GM12872 (cell line): Measurements from ENCODE around the gene SPOPL.

Experiments
- CTCF ChIP-seq: IDR thresholded peaks from 3 replicates; pipeline ENCODE4 v1.5.1; 2011; ENCODE audit warnings: low read depth, mild to moderate bottlenecking, low read length, moderate library complexity; ENCODE audit not compliant: insufficient read depth

Gene SPOPL

DNA sequence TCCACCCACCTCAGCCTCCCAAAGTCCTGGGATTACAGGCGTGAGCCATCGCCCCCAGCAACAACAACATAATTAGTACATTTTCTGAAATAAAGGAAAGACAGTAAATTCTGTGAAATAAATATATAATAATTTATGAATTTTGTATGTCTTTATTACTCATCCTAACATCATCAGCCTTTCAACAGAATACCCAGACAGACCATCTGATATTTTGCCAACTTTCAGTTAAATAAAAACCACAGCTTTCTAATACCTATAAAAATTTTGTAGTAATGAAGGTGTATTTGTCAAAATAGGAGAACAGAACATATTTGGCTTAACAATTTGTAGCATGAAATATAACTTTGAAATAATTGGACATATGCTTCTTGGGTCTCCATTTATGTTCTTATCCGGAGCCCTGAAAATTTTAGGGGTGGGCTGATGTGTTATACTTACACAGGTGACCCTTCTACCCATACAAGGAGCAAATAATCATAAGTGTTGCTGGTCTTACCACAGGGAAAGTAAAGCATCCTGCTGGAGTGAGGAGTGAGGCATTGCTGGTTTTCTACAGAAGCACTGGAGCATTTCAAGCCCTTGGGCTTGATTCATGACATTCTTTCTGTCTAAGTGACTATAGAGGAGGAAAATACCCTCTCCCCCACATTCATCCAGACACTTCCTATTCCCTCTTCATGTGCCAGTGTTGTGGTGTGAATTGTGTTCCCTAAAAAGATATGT lies 99.3 kb downstream of the SPOPL start:
- TF ChIP-seq CTCF = no peak

DNA sequence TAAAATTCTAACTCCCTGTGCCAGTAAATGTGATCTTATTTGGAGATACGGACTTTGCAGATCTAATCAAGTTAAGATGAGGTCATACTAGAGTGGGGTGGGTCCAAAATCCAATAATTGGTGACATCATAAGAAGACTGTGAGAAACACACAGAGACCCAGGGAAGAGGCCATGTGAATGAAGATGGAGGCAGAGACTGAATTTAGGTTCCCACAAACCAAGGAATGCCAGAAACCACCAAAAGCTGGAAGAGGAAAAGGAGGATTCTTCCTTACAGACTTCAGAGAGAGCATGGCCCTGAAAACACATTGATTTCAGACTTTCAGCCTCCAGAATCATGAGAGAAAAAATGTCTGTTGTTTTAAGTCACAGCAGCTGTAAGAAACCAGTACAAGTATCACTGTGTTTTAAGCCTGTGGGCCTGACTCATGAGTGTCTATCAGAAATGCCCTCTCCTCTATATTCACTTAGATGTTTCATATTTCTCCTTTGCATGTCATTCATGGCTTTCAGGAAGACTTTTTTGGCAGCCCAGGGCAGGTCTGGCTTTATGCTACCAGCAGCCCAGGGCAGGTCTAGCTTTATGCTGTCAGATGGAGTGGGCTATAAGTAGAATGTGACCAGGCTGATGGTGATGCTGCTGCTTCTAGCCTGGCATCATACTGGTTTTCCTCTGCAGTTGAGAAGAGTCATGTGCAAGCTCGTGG lies 100.0 kb downstream of the SPOPL start:
- TF ChIP-seq CTCF = no peak

DNA sequence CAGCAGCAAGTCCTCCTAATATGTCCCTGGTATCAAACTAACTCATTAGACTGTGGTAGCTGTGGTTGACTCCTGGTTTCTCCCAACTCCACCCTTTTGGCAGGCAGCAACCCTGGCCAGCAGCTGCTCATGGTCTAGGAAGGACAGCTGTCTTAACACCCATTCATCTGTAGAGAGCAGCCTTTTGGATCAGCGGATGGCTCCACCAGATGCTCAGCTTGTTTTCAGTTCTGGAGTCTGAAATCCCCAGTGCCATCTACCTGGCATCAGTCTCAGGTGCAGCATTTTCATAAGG lies 100.5 kb downstream of the SPOPL start:
- no peak for TF ChIP-seq CTCF

- TF ChIP-seq CTCF = no peak
Observed at GRCh38 chr2:138607746-138608145, 106.2 kb downstream of the SPOPL start.

- TF ChIP-seq CTCF = no peak
Observed at GRCh38 chr2:138609446-138609845, 107.9 kb downstream of the SPOPL start.

DNA sequence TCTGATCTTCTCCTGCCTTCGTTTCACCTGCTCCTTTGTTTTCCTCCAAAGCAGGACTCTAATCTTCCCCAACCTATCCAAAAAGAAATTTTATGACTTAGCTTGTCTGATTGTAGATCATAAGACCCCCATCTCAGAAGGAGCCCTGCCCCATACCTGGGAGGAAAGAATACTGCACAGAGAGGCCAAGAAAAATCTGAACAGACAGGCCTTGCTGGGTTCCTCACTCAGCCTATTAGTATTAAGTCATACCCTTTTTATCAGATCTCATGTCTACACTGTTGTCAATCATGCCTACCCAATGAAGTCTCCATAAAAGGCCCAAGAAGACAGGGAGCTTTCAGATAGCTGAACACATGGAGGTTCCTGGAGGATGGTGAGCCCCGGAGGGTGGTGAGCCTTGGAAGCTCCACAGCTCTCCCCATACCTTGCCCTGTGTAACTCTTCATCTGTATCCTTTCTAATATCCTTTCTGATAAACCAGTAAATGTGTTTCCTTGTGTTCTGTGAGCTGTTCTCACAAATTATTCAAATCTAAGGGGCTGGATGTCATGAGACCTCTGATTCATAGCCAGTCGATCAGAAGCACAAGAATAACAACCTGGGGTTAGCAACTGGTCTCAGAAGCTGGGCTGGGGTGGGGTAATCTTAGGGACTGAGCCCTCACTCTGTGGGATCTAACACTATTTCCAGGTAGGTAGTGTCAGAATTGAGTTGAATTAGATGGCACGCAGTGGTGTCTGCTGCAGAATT lies 108.8 kb downstream of the SPOPL start:
- no peak for TF ChIP-seq CTCF

- no peak for TF ChIP-seq CTCF
Observed at GRCh38 chr2:138615257-138615656, 113.7 kb downstream of the SPOPL start.
